ENCODE data around the gene PDCD11.
"Not testable (repeated sequence)": the region's sequence is repeated elsewhere in the genome, so short reads cannot be mapped to it uniquely, and the experiment has no call there.

PDCD11 gene, protein sequence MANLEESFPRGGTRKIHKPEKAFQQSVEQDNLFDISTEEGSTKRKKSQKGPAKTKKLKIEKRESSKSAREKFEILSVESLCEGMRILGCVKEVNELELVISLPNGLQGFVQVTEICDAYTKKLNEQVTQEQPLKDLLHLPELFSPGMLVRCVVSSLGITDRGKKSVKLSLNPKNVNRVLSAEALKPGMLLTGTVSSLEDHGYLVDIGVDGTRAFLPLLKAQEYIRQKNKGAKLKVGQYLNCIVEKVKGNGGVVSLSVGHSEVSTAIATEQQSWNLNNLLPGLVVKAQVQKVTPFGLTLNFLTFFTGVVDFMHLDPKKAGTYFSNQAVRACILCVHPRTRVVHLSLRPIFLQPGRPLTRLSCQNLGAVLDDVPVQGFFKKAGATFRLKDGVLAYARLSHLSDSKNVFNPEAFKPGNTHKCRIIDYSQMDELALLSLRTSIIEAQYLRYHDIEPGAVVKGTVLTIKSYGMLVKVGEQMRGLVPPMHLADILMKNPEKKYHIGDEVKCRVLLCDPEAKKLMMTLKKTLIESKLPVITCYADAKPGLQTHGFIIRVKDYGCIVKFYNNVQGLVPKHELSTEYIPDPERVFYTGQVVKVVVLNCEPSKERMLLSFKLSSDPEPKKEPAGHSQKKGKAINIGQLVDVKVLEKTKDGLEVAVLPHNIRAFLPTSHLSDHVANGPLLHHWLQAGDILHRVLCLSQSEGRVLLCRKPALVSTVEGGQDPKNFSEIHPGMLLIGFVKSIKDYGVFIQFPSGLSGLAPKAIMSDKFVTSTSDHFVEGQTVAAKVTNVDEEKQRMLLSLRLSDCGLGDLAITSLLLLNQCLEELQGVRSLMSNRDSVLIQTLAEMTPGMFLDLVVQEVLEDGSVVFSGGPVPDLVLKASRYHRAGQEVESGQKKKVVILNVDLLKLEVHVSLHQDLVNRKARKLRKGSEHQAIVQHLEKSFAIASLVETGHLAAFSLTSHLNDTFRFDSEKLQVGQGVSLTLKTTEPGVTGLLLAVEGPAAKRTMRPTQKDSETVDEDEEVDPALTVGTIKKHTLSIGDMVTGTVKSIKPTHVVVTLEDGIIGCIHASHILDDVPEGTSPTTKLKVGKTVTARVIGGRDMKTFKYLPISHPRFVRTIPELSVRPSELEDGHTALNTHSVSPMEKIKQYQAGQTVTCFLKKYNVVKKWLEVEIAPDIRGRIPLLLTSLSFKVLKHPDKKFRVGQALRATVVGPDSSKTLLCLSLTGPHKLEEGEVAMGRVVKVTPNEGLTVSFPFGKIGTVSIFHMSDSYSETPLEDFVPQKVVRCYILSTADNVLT (N-terminal part only)

DNA sequence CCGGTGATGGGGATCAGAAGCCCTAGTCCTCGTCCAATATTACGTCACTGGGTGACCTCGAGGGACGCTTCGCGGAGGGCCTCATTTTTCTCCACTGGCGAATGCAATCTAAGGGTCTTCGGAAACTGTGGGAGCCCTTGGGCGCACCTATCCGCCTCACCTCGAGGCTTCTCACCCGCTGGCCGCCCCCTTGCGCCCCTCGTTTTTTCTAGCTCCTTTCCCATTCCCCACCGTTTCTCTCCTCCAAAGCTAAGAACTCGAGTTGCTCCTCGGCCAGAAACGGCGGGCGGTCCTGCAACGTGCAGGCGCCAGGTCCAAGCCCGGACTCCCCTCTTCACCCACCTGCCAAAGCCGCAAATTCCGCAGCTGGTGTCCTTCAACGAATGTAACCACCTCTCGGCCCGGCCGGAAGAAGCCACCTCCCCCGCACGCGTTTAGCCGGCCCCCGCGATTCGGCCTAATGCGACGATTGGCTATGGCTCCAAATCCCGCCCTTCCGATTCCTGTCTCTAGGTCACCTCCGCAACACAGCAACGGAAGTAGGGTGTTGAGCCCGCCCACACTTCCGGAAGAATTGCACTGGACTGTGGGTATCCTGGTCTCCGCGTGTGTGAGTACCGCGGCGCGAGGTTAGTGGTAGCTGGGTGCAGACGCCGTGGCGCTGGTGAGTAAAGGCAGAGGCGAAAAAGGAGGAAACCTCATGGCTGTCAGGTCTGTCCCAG lies at the start of gene PDCD11, which contains the start of gene ATP5MK:
PDCD11 (plus strand) TSS at position 560 of the 722 bp plus-strand sequence. CDS start 1,801 bp downstream, outside the sequence.
ATP5MK (minus strand) TSS at position 409 of the 722 bp plus-strand sequence. CDS start 4,018 bp downstream, outside the sequence.
- DNase-seq (ENCODE audit: low read depth in 4 of 4, low spot score in 1 of 4), result peak; percentile 80 to 98 (median 94)

DNA sequence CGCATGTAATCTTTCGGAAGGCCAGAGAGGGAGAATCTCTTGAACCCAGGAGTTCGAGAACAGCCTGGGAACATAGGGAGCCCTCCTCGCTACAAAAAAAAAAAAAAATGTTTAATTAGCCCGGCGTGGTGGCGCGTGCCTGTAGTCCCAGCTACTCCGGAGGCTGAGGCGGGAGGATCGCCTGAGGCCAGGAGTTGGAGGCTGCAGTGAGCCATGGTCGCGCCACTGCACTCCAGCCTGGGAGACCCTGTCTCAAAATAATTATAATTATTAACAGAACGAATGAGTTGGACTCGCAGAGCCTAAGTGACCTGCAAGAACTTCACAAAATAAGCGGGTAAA lies 46.3 kb upstream of the PDCD11 start:
- no peak for DNase-seq (ENCODE audit: low read depth in 4 of 4, low spot score in 1 of 4)

DNA sequence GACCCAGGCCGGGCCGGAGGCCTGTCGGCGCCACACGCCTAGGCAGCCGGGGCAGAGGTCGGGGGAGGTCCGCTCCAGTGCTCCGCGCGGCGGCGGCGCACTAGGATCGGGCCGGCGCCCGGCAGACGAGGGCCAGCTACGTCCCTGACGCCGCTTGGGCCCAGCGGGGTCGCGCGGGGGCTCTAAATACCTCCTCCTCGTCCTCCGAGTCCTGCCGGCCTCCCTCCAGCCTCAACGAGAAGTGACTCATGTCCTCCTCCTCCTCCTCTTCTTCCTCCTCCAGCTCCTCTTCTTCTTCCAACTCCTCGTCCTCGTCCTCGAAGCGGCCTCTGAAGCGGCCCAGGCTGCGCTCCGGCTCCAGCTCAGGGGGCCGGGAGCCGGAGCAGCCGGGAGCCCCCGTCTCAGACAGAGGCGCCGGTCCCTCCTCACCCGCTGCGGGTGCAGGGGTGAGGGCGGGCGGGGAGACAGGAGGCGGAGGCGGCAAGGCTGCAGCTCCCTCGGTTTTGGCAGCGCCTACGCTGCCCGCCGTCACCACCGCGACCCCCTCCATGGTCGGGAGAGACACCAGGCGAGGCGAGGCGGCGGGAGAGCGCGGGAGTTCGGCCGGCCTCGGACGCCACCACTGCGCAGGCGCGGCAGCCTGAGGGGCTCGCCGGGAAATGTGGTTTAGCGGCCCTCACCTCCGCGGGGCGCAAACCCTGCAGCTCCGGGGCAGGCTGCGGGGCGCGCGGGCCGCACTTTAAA lies 45.7 kb upstream of the PDCD11 start, which contains the start of gene PCGF6:
PCGF6 (minus strand) TSS at position 624 of the 744 bp plus-strand sequence; CDS start at position 550, 74 bp downstream.
- peak; percentile 52 to 68 (median 63) for DNase-seq (ENCODE audit: low read depth in 4 of 4, low spot score in 1 of 4)

DNA sequence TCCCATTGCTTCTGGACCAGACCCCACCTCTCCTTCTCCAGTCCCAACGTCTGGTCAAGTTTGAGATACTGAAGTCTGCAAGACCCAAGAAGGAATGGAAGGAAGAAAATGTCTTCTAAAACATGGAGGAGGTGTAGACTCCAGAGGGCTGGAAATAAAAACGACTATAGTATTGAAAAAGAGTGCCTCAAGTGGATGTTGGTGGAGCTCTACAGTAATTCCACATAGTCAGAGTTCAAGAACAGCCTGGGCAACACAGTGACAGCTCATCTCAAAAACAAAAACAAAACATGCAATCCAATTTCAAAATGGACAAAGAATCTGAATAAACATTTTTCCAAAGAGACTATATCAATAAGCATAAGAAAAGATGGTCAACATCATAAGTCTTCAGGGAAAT lies 43.1 kb upstream of the PDCD11 start:
- no peak for DNase-seq (ENCODE audit: low read depth in 4 of 4, low spot score in 1 of 4)

DNA sequence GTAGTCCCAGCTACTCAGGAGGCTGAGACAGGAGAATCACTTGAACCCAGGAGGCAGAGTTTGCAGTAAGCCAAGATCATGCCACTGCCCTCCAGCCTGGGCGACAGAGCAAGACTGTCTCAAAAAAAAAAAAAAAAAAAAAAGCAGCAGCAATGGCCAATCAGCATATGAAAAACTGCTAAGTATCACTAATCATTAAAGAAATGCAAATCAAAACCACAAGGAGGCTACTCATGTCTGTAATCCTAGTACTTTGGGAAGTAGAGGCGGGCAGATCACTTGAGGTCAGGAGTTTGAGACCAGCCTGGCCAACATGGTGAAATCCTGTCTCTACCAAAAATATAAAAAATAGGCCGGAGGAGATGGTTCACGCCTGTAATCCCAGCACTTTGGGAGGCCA lies 41.9 kb upstream of the PDCD11 start:
- not testable (repeated sequence) for DNase-seq (ENCODE audit: low read depth in 4 of 4, low spot score in 1 of 4)

DNA sequence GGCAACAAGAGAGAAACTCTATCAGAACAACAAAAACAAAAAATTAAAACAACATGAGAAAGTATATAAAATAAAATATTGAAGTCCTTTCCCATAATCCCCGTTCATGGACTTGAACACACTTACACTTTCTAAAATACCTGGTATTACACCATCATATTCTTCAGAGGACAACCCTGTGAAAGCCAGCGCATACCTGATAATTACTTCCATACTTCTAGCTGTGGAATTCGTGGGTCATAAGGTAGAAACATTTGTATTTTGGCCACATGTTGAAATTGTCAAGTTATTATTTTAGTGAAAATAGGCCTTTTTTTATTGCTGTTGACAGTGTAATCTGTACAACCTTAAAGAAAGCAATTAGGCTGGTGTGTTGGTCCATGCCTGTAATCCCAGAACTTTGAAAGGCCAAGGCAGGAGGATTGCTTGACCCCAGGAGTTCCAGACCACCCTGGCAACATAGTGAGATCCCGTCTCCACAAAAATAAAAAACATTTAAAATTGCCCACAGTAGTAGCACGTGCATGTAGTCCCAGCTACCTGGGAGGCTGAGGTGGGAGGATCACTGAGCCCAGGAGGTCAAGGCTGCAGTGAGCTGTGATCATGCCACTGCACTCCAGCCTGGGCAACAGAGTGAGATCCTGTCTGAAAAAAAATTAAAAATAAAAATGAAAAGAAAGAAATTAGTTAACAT lies 40.4 kb upstream of the PDCD11 start:
- DNase-seq (ENCODE audit: low read depth in 4 of 4, low spot score in 1 of 4), result no peak

DNA sequence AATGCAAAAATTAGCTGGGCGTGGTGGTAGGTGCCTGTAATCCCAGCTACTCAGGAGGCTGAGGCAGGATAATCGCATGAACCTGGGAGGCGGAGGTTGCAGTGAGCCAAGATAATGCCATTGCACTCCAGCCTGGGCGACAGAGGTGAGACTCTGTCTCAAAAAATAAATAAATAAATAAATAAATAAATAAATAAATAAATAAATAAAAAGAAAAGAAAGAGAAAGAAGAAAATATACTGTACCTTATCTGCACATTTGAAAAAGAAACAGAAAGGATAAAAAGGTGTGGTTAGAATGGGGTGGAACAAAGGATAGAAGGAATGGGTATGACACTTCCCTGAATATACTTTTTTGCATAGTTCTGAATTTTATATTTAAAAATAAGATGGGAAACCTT lies 36.9 kb upstream of the PDCD11 start:
- not testable (repeated sequence) for DNase-seq (ENCODE audit: low read depth in 4 of 4, low spot score in 1 of 4)

DNA sequence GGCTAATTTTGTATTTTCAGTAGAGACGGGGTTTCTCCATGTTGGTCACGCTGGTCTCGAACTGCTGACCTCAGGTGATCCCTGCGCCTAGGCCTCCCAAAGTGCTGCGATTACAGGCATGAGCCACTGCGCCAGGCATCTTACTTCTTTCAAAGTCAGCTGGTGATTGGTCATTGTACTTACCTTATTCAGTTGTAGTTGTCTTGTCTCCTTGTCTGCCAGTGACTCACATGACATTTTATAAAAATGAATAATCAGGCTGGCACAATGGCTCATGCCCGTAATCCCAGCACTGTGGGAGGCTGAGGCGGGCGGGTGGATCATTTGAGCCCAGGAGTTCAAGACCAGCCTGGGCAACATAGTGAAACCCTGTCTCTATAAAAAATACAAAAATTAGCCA lies 35.6 kb upstream of the PDCD11 start:
- not testable (repeated sequence) for DNase-seq (ENCODE audit: low read depth in 4 of 4, low spot score in 1 of 4)

DNA sequence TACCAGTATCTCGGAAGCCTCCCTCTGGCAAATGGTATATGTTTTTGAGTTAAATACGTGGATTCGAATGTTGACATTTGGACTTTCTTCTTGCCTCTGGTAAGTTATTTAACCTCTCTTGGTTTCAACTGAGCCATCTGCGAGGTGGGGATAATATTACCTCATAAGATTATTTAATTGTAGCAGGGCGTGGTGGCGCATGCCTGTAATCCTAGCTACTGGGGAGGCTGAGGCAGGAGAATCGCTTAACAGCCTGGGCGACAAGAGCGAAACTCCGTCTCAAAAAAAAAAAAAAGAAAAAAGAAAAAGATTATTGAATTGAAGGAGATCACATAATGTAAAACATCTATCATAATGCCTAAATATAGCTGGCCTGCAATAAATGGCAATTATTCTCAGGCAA lies 29.0 kb upstream of the PDCD11 start:
- DNase-seq (ENCODE audit: low read depth in 4 of 4, low spot score in 1 of 4), result no peak

DNA sequence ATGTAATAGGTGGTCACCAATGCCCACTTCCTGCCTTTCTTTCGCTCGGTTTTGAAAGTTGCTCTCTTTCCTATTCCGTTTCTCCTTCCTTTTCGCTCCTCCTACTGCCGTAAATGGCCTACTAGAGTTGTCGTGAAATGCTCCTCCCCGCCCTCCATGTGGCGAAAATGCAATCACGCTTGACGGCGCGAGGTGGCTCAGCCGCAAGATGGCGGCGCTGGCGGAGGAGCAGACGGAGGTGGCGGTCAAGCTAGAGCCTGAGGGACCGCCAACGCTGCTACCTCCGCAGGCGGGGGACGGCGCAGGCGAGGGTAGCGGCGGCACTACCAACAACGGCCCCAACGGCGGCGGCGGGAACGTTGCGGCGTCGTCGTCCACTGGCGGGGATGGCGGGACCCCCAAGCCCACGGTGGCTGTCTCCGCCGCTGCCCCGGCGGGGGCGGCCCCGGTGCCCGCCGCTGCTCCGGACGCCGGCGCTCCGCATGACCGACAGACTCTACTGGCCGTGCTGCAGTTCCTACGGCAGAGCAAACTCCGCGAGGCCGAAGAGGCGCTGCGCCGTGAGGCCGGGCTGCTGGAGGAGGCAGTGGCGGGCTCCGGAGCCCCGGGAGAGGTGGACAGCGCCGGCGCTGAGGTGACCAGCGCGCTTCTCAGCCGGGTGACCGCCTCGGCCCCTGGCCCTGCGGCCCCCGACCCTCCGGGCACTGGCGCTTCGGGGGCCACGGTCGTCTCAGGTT lies 28.5 kb upstream of the PDCD11 start, which contains the start of gene TAF5:
TAF5 (plus strand) TSS at position 195 of the 737 bp plus-strand sequence; CDS start at position 209, 14 bp downstream.
- DNase-seq (ENCODE audit: low read depth in 4 of 4, low spot score in 1 of 4), result peak; percentile 72 to 83 (median 78)

DNA sequence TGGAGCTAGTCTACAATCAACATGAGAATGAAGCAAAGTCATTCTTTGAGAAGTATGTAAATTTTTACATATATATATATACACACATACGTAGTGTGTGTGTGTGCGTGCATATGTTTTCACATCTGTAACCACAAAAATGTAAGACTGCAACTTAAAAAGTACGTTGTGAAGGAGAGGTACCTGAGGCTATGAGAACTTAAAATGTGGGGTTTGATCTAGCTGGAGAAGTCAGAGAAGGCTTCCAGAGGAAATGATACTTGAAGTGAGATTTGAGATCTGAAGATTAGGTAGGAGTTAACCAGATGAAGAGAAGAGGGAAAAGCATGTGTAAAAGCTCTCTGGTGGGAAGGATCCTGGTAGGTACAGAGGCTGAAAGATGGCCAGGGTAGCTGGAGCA lies 22.9 kb upstream of the PDCD11 start:
- no peak for DNase-seq (ENCODE audit: low read depth in 4 of 4, low spot score in 1 of 4)

DNA sequence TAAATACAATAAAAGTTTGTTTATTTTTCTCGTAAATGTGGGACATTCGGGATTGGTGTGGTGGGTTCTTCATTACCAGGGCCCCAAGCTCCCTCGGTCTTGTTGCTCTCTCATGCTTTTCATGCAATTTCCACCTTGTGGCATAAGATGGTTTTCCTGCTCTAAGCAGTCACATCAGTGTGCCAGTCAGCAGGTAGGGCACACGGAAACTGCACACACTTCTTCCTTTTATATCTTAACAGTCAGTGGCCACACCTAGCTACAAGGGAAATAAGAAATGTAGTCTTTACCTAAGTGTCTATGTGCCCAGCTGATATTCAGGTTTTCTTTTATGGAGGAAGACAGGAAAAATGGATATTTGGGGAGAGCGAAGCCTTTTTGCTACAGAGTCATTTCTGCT lies 22.2 kb upstream of the PDCD11 start:
- no peak for DNase-seq (ENCODE audit: low read depth in 4 of 4, low spot score in 1 of 4)

DNA sequence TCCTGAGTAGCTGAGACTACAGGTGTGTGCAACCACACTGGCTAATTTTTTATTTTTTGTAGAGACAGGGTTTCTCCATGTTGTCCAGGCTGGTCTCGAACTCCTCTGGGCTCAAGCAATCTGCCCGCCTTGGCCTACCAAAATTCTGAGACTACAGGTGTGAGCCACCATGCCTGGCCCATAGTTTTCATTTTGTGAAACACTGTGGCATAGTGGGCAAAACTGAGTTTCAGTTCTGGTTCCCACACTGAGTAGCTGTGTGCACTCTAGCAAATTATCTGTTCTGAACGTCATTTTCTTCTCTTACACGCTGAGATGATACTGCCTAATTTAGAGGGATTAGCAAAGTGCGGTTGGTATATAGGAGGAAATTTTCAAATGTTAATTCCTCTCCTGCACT lies 13.7 kb upstream of the PDCD11 start:
- DNase-seq (ENCODE audit: low read depth in 4 of 4, low spot score in 1 of 4), result no peak

DNA sequence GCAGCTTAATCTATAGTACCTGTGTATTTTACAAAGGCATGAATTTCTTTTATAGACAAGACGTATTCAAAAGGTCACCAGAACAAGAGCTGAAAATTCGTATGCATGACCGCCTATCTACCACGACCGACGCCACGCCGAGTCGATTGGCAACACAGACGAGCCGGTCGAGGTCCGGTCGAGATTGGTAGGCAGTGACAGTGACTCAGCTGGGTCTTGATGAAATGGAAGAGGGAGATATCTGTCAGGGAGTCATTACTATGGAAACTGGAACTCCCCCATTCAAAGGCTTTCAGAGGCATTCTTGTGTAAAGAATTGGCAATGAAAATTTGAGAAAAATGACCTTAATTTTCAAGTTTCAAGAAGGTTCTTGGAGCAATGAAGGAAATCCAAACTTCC lies 2.2 kb upstream of the PDCD11 start:
- no peak for DNase-seq (ENCODE audit: low read depth in 4 of 4, low spot score in 1 of 4)

DNA sequence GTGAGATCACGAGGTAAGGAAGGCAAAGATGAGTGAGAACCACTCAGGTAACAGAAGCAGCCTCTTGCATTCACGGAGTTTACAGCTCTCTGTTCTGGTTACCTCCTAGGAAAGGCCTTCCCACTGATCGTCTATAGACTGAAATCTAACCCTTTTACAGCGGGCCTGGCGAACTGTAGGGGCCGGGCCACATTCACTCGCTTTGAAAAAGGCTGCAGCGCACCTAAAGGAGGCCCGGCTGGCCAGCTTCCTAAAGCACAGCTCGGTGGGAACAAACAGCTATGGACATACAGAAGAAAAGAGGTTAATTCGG lies 716 bp upstream of the PDCD11 start:
- no peak for DNase-seq (ENCODE audit: low read depth in 4 of 4, low spot score in 1 of 4)

DNA sequence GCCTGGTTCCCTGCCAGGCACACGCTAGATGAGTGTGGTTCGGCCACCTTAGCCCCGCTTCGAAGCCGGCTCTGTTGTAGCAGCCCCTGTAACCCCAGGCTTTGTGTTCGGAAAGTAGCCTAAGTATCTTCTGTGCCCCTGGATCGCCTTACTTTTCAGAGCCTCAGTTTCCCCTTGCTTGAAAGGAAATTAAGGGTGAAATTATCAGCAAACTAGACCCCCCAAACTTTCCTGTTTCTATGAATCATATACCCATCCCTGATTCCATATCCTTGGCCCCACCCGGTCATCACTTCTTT lies 312 bp downstream of the PDCD11 start:
- no peak for DNase-seq (ENCODE audit: low read depth in 4 of 4, low spot score in 1 of 4)

DNA sequence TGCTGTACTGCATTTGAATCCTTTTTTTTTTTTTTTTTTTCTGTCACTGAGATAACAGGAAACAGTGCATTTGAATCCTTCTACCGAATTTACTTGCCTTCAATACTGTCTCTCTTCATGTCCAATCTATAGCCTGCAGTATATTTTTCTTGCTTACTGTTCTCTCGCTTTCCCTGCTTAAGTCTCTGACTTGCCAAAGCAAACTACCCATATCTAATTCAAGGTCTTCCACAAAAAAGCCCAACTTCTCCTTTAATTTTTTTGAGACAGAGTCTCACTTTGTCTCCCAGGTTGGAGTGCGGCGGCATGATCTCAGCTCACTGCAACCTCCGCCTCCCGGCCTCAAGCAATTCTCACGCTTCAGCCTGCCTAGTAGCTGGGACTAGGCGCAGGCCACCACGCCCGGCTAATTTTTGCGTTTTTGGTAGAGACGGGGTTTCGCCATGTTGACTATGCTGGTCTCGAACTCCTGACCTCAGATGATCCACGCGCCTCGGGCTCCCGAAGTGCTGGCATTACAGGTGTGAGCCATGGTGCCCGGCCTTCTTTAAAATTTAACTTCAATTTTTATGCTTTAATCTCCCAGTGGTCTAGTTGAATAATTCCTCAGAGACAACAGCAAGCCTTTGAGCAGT lies 882 bp downstream of the PDCD11 start:
- no peak for DNase-seq (ENCODE audit: low read depth in 4 of 4, low spot score in 1 of 4)

DNA sequence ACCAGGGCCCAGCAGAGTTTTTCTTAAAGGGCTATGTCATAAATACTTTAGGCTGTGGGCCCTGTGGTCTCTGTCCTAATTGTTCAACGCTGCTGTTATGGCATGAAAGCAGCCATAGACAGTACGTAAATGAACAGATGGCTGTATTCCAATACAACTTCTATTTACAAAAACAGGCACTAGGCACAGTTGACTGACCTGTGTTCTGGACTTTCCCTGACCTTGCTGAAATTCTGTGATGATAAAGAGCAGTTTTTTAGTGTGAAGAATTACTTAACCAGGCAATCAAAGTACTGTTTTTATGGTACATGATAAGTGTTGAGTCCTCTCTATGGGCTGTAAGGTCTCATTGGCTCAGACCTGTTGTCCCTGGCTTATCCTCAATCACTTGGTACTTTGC lies 17.1 kb downstream of the PDCD11 start:
- no peak for DNase-seq (ENCODE audit: low read depth in 4 of 4, low spot score in 1 of 4)
